WTC11 (cell line): ENCODE results near the gene RRAD. TPM values are rescaled to one million over a fixed set of nuclear protein-coding genes. Genes with fewer than 3 reads are reported as not detected.

Experiments
- ATAC-seq: fragments of 200-7000 bp; cut with Tn5 transposase; 2 replicates; pipeline ENCODE4 v1.10.0; 2021; ENCODE audit warnings: mild to moderate bottlenecking, moderate library complexity
- CTCF ChIA-PET: fragments of 300-600 bp; sonication (Branson Sonifier 250); formaldehyde crosslinking; loops from one replicate; lab custom pipeline; 2021; ENCODE audit warnings: antibody characterized with exemption; lab: Charles Lee
- POLR2A ChIA-PET: fragments of 350-600 bp; sonication (Branson Sonifier 250); formaldehyde crosslinking; loops from one replicate; lab custom pipeline; 2021; ENCODE audit warnings: antibody characterized with exemption; lab: Charles Lee
- DNase-seq: peaks from one replicate; pipeline ENCODE4 v3.0.0; 2021; ENCODE audit warnings: low spot score
- H3K27ac Mint-ChIP-seq: 2 replicates; pipeline ENCODE4 v1.8.0; 2021; ENCODE audit warnings: mixed read lengths
- H3K27me3 Mint-ChIP-seq: 2 replicates; pipeline ENCODE4 v1.8.0; 2021; ENCODE audit warnings: low read depth, mild to moderate bottlenecking, moderate library complexity, mixed read lengths
- H3K36me3 Mint-ChIP-seq: 2 replicates; pipeline ENCODE4 v1.8.0; 2021; ENCODE audit warnings: mixed read lengths
- H3K4me1 Mint-ChIP-seq: 2 replicates; pipeline ENCODE4 v1.8.0; 2022; ENCODE audit warnings: mixed read lengths
- H3K4me3 Mint-ChIP-seq: 2 replicates; pipeline ENCODE4 v1.8.0; 2021; ENCODE audit warnings: mild to moderate bottlenecking, moderate library complexity, mixed read lengths
- H3K9me3 Mint-ChIP-seq: 2 replicates; pipeline ENCODE4 v1.8.0; 2021; ENCODE audit warnings: mixed read lengths
- ELF4 ChIP-seq: sonication (generic); formaldehyde crosslinking; IDR thresholded peaks from 2 replicates; pipeline ENCODE4 v1.8.1; 2022; ENCODE audit warnings: low read depth, mild to moderate bottlenecking, moderate library complexity, missing genetic modification reagents
- EMX1 ChIP-seq: fragments of 250-450 bp; sonication (Bioruptor Pico); IDR thresholded peaks from 2 replicates; pipeline ENCODE4 v1.8.0; 2021; ENCODE audit warnings: mild to moderate bottlenecking
- ETV6 ChIP-seq: sonication (generic); formaldehyde crosslinking; IDR thresholded peaks from 2 replicates; pipeline ENCODE4 v1.8.1; 2022; ENCODE audit warnings: mild to moderate bottlenecking, missing genetic modification reagents
- FOXJ3 ChIP-seq: sonication (generic); formaldehyde crosslinking; IDR thresholded peaks from 2 replicates; pipeline ENCODE4 v1.9.0; 2021; ENCODE audit warnings: missing genetic modification reagents, mild to moderate bottlenecking, borderline replicate concordance
- FOXK1 ChIP-seq: sonication (generic); formaldehyde crosslinking; IDR thresholded peaks from 2 replicates; pipeline ENCODE4 v1.8.0; 2022; ENCODE audit warnings: mild to moderate bottlenecking, moderate library complexity, missing genetic modification reagents
- GABPB1 ChIP-seq: sonication (generic); formaldehyde crosslinking; IDR thresholded peaks from 2 replicates; pipeline ENCODE4 v1.8.1; 2023; ENCODE audit warnings: mild to moderate bottlenecking, missing genetic modification reagents
- GRHL2 ChIP-seq: fragments of 250-450 bp; sonication (Bioruptor Pico); IDR thresholded peaks from 2 replicates; pipeline ENCODE4 v1.8.0; 2022; ENCODE audit warnings: mild to moderate bottlenecking, moderate library complexity; ENCODE audit not compliant: insufficient replicate concordance, severe bottlenecking
- IRF2 ChIP-seq: sonication (generic); formaldehyde crosslinking; IDR thresholded peaks from 2 replicates; pipeline ENCODE4 v1.8.0; 2022; ENCODE audit warnings: low read depth, missing genetic modification reagents, borderline replicate concordance
- JAZF1 ChIP-seq: fragments of 250-450 bp; sonication (Bioruptor Pico); IDR thresholded peaks from 2 replicates; pipeline ENCODE4 v1.9.0; 2021; ENCODE audit warnings: moderate library complexity, mild to moderate bottlenecking, inconsistent platforms
- JUN ChIP-seq: sonication (generic); formaldehyde crosslinking; IDR thresholded peaks from 2 replicates; pipeline ENCODE4 v1.8.0; 2023; ENCODE audit warnings: mild to moderate bottlenecking, missing genetic modification reagents
- MXD4 ChIP-seq: fragments of 250-450 bp; sonication (Bioruptor Pico); IDR thresholded peaks from 2 replicates; pipeline ENCODE4 v1.8.0; 2021; ENCODE audit warnings: mild to moderate bottlenecking, moderate library complexity, borderline replicate concordance
- MYBL2 ChIP-seq: sonication (generic); formaldehyde crosslinking; IDR thresholded peaks from 2 replicates; pipeline ENCODE4 v1.8.1; 2023; ENCODE audit warnings: mild to moderate bottlenecking, moderate library complexity, missing genetic modification reagents
- NFYB ChIP-seq: sonication (generic); formaldehyde crosslinking; conservative IDR thresholded peaks from 2 replicates; pipeline ENCODE4 v1.8.0; 2022; ENCODE audit warnings: low read depth, missing genetic modification reagents
- NR1H2 ChIP-seq: sonication (generic); formaldehyde crosslinking; IDR thresholded peaks from 2 replicates; pipeline ENCODE4 v1.9.0; 2021; ENCODE audit warnings: mild to moderate bottlenecking, moderate library complexity, missing genetic modification reagents
- ZNF232 ChIP-seq: sonication (generic); formaldehyde crosslinking; IDR thresholded peaks from 2 replicates; pipeline ENCODE4 v1.8.0; 2022; ENCODE audit warnings: mild to moderate bottlenecking, missing genetic modification reagents
- ZNF671 ChIP-seq: fragments of 250-450 bp; sonication (Bioruptor Pico); IDR thresholded peaks from 2 replicates; pipeline ENCODE4 v1.8.0; 2021; ENCODE audit warnings: mild to moderate bottlenecking
- total RNA-seq: library from RNA; stranded (reverse); gene quantifications from 3 replicates; pipeline ENCODE4 v1.2.3, GENCODE V29; 2021
- TF ChIP-seq, protein P1 (sequence below): sonication (generic); formaldehyde crosslinking; IDR thresholded peaks from 2 replicates; pipeline ENCODE4 v1.8.0; 2022; ENCODE audit warnings: mild to moderate bottlenecking, missing genetic modification reagents
- TF ChIP-seq, protein P2 (sequence below): fragments of 250-450 bp; sonication (Bioruptor Pico); IDR thresholded peaks from 2 replicates; pipeline ENCODE4 v1.9.0; 2021; ENCODE audit warnings: moderate library complexity, mild to moderate bottlenecking, inconsistent platforms, borderline replicate concordance
- TF ChIP-seq, protein P3 (sequence below): sonication (generic); formaldehyde crosslinking; conservative IDR thresholded peaks from 2 replicates; pipeline ENCODE4 v1.8.1; 2023; ENCODE audit warnings: mild to moderate bottlenecking, low read depth, missing genetic modification reagents, moderate library complexity
- TF ChIP-seq, protein P4 (sequence below): sonication (generic); formaldehyde crosslinking; IDR thresholded peaks from 2 replicates; pipeline ENCODE4 v1.8.1; 2022; ENCODE audit warnings: mild to moderate bottlenecking, missing genetic modification reagents, moderate library complexity, borderline replicate concordance
- TF ChIP-seq, protein P5 (sequence below): sonication (generic); formaldehyde crosslinking; IDR thresholded peaks from 2 replicates; pipeline ENCODE4 v1.8.0; 2022; ENCODE audit warnings: missing genetic modification reagents
- TF ChIP-seq, protein P6 (sequence below): sonication (generic); formaldehyde crosslinking; IDR thresholded peaks from 2 replicates; pipeline ENCODE4 v1.8.0; 2022; ENCODE audit warnings: mild to moderate bottlenecking, missing genetic modification reagents

RRAD gene
- total RNA-seq, 1 experiment from 2014 or later: 0.52 TPM

DNA sequence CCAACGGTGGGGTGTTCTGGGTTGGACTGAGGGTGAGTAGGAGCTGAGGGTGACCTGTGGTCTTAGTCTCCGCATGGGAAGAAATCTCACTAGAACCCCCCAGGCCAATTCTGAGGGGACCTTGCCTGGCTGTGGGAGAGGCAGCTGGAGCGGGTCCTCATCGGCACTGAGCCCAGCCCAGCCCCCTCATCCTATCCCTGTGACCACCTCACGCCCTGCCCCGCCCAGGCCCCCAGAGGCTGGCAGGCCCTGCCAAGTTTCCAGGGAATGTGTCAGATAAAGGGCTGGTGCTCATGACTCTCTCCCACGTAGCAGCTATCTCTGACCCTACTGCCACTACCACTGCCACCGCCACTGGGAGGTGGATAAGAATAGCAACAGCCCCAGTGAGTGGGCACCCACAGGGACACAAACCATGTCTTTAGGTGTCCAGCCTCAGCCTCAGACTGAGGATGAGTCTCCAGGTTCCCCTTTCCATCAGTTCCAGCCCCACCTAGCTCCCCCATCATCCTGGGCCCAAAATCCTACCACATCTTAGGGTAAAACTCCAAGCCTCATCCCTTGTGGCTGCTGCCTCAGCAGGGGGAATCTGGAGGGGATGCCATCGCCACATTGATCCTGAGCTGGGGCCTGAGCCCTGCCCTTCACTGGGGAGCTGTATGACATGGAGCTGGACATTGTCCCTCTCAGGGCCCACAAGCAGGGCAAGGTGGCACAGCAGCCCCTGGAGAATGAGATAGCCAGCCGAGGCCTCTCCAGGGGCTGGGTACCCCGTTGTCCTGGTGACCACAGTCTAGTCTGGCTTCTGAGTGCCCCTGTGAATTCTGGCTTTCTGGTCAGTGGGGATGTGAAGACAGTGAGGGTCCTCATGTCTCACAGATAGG is 21.5 kb downstream of the RRAD start (continued):
- TF ChIP-seq EMX1 (CRISPR knock-in tag) (no peak), NR1H2 (CRISPR knock-in tag) (no peak), ZNF232 (CRISPR knock-in tag) (no peak), IRF2 (CRISPR knock-in tag) (no peak)
- TF ChIP-seq, protein P1, sequence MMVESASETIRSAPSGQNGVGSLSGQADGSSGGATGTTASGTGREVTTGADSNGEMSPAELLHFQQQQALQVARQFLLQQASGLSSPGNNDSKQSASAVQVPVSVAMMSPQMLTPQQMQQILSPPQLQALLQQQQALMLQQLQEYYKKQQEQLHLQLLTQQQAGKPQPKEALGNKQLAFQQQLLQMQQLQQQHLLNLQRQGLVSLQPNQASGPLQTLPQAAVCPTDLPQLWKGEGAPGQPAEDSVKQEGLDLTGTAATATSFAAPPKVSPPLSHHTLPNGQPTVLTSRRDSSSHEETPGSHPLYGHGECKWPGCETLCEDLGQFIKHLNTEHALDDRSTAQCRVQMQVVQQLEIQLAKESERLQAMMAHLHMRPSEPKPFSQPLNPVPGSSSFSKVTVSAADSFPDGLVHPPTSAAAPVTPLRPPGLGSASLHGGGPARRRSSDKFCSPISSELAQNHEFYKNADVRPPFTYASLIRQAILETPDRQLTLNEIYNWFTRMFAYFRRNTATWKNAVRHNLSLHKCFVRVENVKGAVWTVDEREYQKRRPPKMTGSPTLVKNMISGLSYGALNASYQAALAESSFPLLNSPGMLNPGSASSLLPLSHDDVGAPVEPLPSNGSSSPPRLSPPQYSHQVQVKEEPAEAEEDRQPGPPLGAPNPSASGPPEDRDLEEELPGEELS: no peak
- TF ChIP-seq, protein P2, sequence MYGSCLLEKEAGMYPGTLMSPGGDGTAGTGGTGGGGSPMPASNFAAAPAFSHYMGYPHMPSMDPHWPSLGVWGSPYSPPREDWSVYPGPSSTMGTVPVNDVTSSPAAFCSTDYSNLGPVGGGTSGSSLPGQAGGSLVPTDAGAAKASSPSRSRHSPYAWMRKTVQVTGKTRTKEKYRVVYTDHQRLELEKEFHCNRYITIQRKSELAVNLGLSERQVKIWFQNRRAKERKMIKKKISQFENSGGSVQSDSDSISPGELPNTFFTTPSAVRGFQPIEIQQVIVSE (CRISPR knock-in tag): no peak

DNA sequence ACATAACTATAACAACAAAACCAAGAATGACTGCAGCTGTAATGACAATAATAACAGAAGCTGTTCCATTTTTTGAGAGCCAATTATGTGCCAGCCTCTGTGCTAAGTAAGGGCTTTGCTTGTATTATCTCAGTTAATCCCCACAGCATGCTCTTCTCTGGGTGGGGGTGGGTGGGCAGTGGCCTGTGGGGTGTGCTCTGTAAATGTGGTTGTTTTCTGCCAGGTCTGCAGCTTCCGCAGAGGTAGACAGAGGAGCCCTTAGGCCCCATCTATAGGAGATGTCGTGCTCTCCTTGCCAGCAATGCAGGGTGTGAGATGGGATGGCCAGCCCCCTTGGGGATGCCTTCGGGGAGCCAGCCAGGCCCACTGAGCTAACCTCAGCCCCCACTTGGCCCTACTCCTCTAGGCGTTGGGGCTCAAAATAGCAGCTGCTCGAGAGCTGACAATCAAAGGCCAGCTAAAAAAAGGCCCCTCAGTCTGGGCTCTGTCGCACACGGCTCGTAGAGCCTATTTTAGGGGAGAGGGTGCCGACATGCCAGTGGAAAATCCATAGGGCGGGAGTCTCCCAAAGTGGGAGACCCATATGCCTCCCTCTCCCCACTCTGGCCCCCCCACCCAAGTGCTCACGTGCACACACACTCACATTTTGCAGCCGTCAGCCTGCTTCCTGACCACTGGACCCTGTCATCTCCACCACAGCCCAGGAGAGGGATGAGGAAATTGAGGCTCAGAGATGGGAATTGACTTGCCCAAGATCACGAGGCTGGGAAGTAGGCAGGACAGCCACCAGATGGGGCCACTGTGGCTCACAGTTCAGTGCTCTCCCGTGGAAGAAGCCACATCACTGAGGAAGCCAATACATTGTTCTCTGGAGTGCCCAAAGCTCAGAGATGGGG is 22.4 kb downstream of the RRAD start:
- Mint-ChIP-seq H3K27me3 (peaks cover 5% of the 10 kb centered on the region), H3K36me3 (no peaks in the 10 kb centered on the region), H3K27ac (no peak overlapping the region), H3K9me3 (no peaks in the 10 kb centered on the region), H3K4me3 (no peak overlapping the region), H3K4me1 (peaks cover 13% of the 10 kb centered on the region)
- ATAC-seq: no peak
- CTCF ChIA-PET: interaction anchor here (0.8 to 5.4 kb wide), 7 partner anchors 8 to 72 kb away, joined by 4 to 57 read pairs (median 6); partner anchors contain the start of genes NAE1 and RRAD
- TF ChIP-seq GABPB1 (no peak), MYBL2 (no peak), JAZF1 (CRISPR knock-in tag) (no peak), FOXJ3 (CRISPR knock-in tag) (no peak), JUN (CRISPR knock-in tag) (no peak), NFYB (no peak), FOXK1 (CRISPR knock-in tag) (no peak), ETV6 (no peak), ZNF671 (CRISPR knock-in tag) (no peak), MXD4 (CRISPR knock-in tag) (no peak), GRHL2 (CRISPR knock-in tag) (no peak), ELF4 (CRISPR knock-in tag) (no peak)
- TF ChIP-seq, protein P3, sequence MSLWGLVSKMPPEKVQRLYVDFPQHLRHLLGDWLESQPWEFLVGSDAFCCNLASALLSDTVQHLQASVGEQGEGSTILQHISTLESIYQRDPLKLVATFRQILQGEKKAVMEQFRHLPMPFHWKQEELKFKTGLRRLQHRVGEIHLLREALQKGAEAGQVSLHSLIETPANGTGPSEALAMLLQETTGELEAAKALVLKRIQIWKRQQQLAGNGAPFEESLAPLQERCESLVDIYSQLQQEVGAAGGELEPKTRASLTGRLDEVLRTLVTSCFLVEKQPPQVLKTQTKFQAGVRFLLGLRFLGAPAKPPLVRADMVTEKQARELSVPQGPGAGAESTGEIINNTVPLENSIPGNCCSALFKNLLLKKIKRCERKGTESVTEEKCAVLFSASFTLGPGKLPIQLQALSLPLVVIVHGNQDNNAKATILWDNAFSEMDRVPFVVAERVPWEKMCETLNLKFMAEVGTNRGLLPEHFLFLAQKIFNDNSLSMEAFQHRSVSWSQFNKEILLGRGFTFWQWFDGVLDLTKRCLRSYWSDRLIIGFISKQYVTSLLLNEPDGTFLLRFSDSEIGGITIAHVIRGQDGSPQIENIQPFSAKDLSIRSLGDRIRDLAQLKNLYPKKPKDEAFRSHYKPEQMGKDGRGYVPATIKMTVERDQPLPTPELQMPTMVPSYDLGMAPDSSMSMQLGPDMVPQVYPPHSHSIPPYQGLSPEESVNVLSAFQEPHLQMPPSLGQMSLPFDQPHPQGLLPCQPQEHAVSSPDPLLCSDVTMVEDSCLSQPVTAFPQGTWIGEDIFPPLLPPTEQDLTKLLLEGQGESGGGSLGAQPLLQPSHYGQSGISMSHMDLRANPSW: no peak
- TF ChIP-seq, protein P4, sequence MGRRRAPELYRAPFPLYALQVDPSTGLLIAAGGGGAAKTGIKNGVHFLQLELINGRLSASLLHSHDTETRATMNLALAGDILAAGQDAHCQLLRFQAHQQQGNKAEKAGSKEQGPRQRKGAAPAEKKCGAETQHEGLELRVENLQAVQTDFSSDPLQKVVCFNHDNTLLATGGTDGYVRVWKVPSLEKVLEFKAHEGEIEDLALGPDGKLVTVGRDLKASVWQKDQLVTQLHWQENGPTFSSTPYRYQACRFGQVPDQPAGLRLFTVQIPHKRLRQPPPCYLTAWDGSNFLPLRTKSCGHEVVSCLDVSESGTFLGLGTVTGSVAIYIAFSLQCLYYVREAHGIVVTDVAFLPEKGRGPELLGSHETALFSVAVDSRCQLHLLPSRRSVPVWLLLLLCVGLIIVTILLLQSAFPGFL (CRISPR knock-in tag): no peak
- TF ChIP-seq, protein P5, sequence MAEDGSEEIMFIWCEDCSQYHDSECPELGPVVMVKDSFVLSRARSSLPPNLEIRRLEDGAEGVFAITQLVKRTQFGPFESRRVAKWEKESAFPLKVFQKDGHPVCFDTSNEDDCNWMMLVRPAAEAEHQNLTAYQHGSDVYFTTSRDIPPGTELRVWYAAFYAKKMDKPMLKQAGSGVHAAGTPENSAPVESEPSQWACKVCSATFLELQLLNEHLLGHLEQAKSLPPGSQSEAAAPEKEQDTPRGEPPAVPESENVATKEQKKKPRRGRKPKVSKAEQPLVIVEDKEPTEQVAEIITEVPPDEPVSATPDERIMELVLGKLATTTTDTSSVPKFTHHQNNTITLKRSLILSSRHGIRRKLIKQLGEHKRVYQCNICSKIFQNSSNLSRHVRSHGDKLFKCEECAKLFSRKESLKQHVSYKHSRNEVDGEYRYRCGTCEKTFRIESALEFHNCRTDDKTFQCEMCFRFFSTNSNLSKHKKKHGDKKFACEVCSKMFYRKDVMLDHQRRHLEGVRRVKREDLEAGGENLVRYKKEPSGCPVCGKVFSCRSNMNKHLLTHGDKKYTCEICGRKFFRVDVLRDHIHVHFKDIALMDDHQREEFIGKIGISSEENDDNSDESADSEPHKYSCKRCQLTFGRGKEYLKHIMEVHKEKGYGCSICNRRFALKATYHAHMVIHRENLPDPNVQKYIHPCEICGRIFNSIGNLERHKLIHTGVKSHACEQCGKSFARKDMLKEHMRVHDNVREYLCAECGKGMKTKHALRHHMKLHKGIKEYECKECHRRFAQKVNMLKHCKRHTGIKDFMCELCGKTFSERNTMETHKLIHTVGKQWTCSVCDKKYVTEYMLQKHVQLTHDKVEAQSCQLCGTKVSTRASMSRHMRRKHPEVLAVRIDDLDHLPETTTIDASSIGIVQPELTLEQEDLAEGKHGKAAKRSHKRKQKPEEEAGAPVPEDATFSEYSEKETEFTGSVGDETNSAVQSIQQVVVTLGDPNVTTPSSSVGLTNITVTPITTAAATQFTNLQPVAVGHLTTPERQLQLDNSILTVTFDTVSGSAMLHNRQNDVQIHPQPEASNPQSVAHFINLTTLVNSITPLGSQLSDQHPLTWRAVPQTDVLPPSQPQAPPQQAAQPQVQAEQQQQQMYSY (CRISPR knock-in tag): no peak
- TF ChIP-seq, protein P6, sequence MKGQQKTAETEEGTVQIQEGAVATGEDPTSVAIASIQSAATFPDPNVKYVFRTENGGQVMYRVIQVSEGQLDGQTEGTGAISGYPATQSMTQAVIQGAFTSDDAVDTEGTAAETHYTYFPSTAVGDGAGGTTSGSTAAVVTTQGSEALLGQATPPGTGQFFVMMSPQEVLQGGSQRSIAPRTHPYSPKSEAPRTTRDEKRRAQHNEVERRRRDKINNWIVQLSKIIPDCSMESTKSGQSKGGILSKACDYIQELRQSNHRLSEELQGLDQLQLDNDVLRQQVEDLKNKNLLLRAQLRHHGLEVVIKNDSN (CRISPR knock-in tag): no peak
- POLR2A ChIA-PET: no interaction called here
- DNase-seq: no peak
